BJ (cell line): Measurements from ENCODE around the gene PPM1F. TPM values are rescaled to one million over a fixed set of nuclear protein-coding genes. Genes with fewer than 3 reads are reported as not detected.

Experiments
- CTCF ChIA-PET: fragments of 350-600 bp; formaldehyde crosslinking; extraction: SDS; loops from one replicate; lab custom pipeline; 2021; ENCODE audit warnings: antibody characterized with exemption, inconsistent platforms; lab: Yijun Ruan, JAX
- POLR2A ChIA-PET: fragments of 300-600 bp; sonication (Branson Sonifier 250); formaldehyde crosslinking; extraction: SDS; loops from one replicate; lab custom pipeline; 2021; ENCODE audit warnings: antibody characterized with exemption; lab: Charles Lee
- DNase-seq: peaks from one replicate; pipeline ENCODE4 v3.0.0-alpha.2; 2011; ENCODE audit warnings: low read depth
- H3K27me3 ChIP-seq: 2 replicates; pipeline ENCODE4 v1.6.0; 2011; ENCODE audit warnings: low read length; ENCODE audit not compliant: control insufficient read depth, insufficient read depth
- H3K36me3 ChIP-seq: 2 replicates; pipeline ENCODE4 v1.5.1; 2011; ENCODE audit warnings: low read length; ENCODE audit not compliant: control insufficient read depth, insufficient read depth
- H3K4me3 ChIP-seq: 2 replicates; pipeline ENCODE4 v1.5.1; 2011; ENCODE audit warnings: low read depth, mild to moderate bottlenecking, control low read depth, low read length
- CTCF ChIP-seq: IDR thresholded peaks from 2 replicates; pipeline ENCODE4 v1.5.1; 2011; ENCODE audit warnings: low read depth, mild to moderate bottlenecking, control low read depth, inconsistent platforms, low read length, moderate library complexity; ENCODE audit not compliant: insufficient read depth
- polyA plus RNA-seq: library from polyadenylated mRNA; depleted of rRNA; stranded (reverse); fragments of >200 nt; gene quantifications from 2 replicates; pipeline ENCODE4 v1.2.3, GENCODE V29; 2011

Gene PPM1F
- polyA plus RNA-seq, 1 experiment: 25.3 TPM

GRCh38 chr22:21960200-21961126, 7.8 kb upstream of the PPM1F start:
- H3K36me3 ChIP-seq: peaks cover 38% of the 10 kb centered on the region
- CTCF ChIA-PET: interaction anchor here (1.4 to 3.4 kb wide), 3 partner anchors 8 to 12 kb away, joined by 4 to 18 read pairs (median 15); partner anchors contain the start of gene PPM1F

GRCh38 chr22:21959274-21960074, 6.8 kb upstream of the PPM1F start:
- TF ChIP-seq CTCF: no peak
- Histone ChIP-seq H3K4me3 (no peak overlapping the region), H3K27me3 (no peaks in the 10 kb centered on the region), H3K36me3 (peaks cover 31% of the 10 kb centered on the region)
- no peak for DNase-seq
- ChIA-PET CTCF (interaction anchor here (1.4 to 3.4 kb wide), 2 partner anchors 11 to 13 kb away, joined by 4 to 18 read pairs; no protein-coding TSS in a partner anchor), POLR2A (no interaction called here)

More at GRCh38 chr22:21960200-21961126, 7.8 kb upstream of the PPM1F start:
- no peak for TF ChIP-seq CTCF
- no peaks in the 10 kb centered on the region for H3K27me3 ChIP-seq
- POLR2A ChIA-PET: no interaction called here
- no peak for DNase-seq
- no peak overlapping the region for H3K4me3 ChIP-seq

- no peak for DNase-seq
- no peak for TF ChIP-seq CTCF
- Histone ChIP-seq H3K4me3 (no peak overlapping the region), H3K27me3 (no peaks in the 10 kb centered on the region), H3K36me3 (peaks cover 23% of the 10 kb centered on the region)
- POLR2A ChIA-PET: no interaction called here
- CTCF ChIA-PET: interaction anchor here (3.4 kb wide), 1 partner anchor 14 kb away, joined by 18 read pairs; no protein-coding TSS in a partner anchor
These were observed 6.0 kb upstream of the PPM1F start for GRCh38 chr22:21958360-21959273.

- peak overlapping the region; percentile 97 for H3K4me3 ChIP-seq
- no peak for TF ChIP-seq CTCF
- peaks cover 2% of the 10 kb centered on the region; the same call in 1 of the 2 replicates for H3K36me3 ChIP-seq
- no peak for DNase-seq
- no peaks in the 10 kb centered on the region for H3K27me3 ChIP-seq
- ChIA-PET CTCF (interaction anchor here (0.6 to 4.0 kb wide), 24 partner anchors 8 to 305 kb away, joined by 3 to 80 read pairs (median 6); no protein-coding TSS in a partner anchor), POLR2A (no interaction called here)
These were observed 650 bp downstream of the PPM1F start for GRCh38 chr22:21951931-21952465.
